GM18511 (cell line): ENCODE results near the gene RTN4R.

Source experiments
- ATAC-seq: cut with Tn5 transposase; IDR thresholded peaks from one replicate; pipeline ENCODE4 v1.9.1; 2021; ENCODE audit warnings: mild to moderate bottlenecking, moderate library complexity; ENCODE audit not compliant: unreplicated experiment

RTN4R gene

GRCh38 chr22:20243537-20244249, 24.4 kb downstream of the RTN4R start:
- ATAC-seq: no peak

- no peak for ATAC-seq
Observed at GRCh38 chr22:20243176-20243536, 25.0 kb downstream of the RTN4R start.

- ATAC-seq: no peak
Observed at GRCh38 chr22:20242393-20243175, 25.5 kb downstream of the RTN4R start.

- ATAC-seq: no peak
Observed at GRCh38 chr22:20241579-20242392, 26.3 kb downstream of the RTN4R start.

GRCh38 chr22:20240900-20241299, 27.2 kb downstream of the RTN4R start:
- ATAC-seq: no peak

GRCh38 chr22:20240447-20240764, 27.7 kb downstream of the RTN4R start:
- ATAC-seq: no peak

GRCh38 chr22:20239676-20240446, 28.3 kb downstream of the RTN4R start:
- ATAC-seq: no peak

GRCh38 chr22:20238901-20239675, 29.0 kb downstream of the RTN4R start:
- no peak for ATAC-seq

- ATAC-seq: no peak
Observed at GRCh38 chr22:20238536-20238900, 29.6 kb downstream of the RTN4R start.

GRCh38 chr22:20237480-20238440, 30.4 kb downstream of the RTN4R start:
- ATAC-seq: no peak

- ATAC-seq: no peak
Observed at GRCh38 chr22:20236052-20236717, 31.9 kb downstream of the RTN4R start.

- ATAC-seq: no peak
Observed at GRCh38 chr22:20235389-20235991, 32.6 kb downstream of the RTN4R start.

- ATAC-seq: no peak
Observed at GRCh38 chr22:20234760-20235388, 33.2 kb downstream of the RTN4R start.

- no peak for ATAC-seq
Observed at GRCh38 chr22:20234314-20234682, 33.8 kb downstream of the RTN4R start.

- no peak for ATAC-seq
Observed at GRCh38 chr22:20233351-20234313, 34.5 kb downstream of the RTN4R start.

GRCh38 chr22:20232781-20233180, 35.3 kb downstream of the RTN4R start:
- ATAC-seq: no peak

GRCh38 chr22:20232237-20232598, 35.9 kb downstream of the RTN4R start:
- no peak for ATAC-seq
